H9 (cell line): ENCODE measurements around the gene PRCD. TPM values are rescaled to one million over a fixed set of nuclear protein-coding genes. Genes with fewer than 3 reads are reported as not detected.

Source experiments
- DNase-seq: peaks from one replicate; pipeline ENCODE4 v3.0.0-alpha.2; 2017
- H2AFZ ChIP-seq: one replicate; pipeline ENCODE4 v1.6.1; 2013; ENCODE audit warnings: mild to moderate bottlenecking, low read length, control low read depth, moderate library complexity
- H2AK5ac ChIP-seq: 2 replicates; pipeline ENCODE4 v1.6.1; 2013; ENCODE audit warnings: low read length, control low read depth, mixed read lengths; ENCODE audit not compliant: insufficient read length
- H2BK120ac ChIP-seq: one replicate; pipeline ENCODE4 v1.6.1; 2013; ENCODE audit warnings: low read depth, mild to moderate bottlenecking, low read length, control low read depth, inconsistent platforms; ENCODE audit not compliant: poor library complexity, severe bottlenecking
- H2BK12ac ChIP-seq: 2 replicates; pipeline ENCODE4 v1.6.1; 2013; ENCODE audit warnings: low read length, control low read depth, mixed read lengths, low read depth; ENCODE audit not compliant: insufficient read length
- H2BK15ac ChIP-seq: 2 replicates; pipeline ENCODE4 v1.6.1; 2013; ENCODE audit warnings: low read depth, low read length, control low read depth
- H2BK20ac ChIP-seq: one replicate; pipeline ENCODE4 v1.6.1; 2013; ENCODE audit warnings: low read depth, mild to moderate bottlenecking, low read length, control low read depth, inconsistent platforms; ENCODE audit not compliant: poor library complexity, severe bottlenecking
- H2BK5ac ChIP-seq: 2 replicates; pipeline ENCODE4 v1.6.1; 2013; ENCODE audit warnings: low read length, control low read depth, mixed read lengths; ENCODE audit not compliant: insufficient read length
- H3K14ac ChIP-seq: 2 replicates; pipeline ENCODE4 v1.6.1; 2013; ENCODE audit warnings: low read length, control low read depth; ENCODE audit not compliant: insufficient read depth
- H3K18ac ChIP-seq: 2 replicates; pipeline ENCODE4 v1.6.1; 2013; ENCODE audit warnings: low read depth, mild to moderate bottlenecking, mixed read lengths, low read length, control low read depth; ENCODE audit not compliant: insufficient read length
- H3K23ac ChIP-seq: 2 replicates; pipeline ENCODE4 v1.6.1; 2013; ENCODE audit warnings: low read length, control low read depth, mixed read lengths, low read depth; ENCODE audit not compliant: insufficient read length
- H3K23me2 ChIP-seq: 2 replicates; pipeline ENCODE4 v1.6.1; 2013; ENCODE audit warnings: low read depth, mild to moderate bottlenecking, mixed read lengths, low read length, control low read depth; ENCODE audit not compliant: insufficient read length, poor library complexity, severe bottlenecking
- H3K27ac ChIP-seq: 2 replicates; pipeline ENCODE4 v1.5.1; 2013; ENCODE audit warnings: low read length, control low read depth, mixed read lengths, low read depth; ENCODE audit not compliant: insufficient read length
- H3K27me3 ChIP-seq: 2 replicates; pipeline ENCODE4 v1.6.1; 2013; ENCODE audit warnings: low read length, control low read depth, inconsistent platforms; ENCODE audit not compliant: insufficient read depth
- H3K4ac ChIP-seq: 2 replicates; pipeline ENCODE4 v1.6.1; 2013; ENCODE audit warnings: low read depth, mild to moderate bottlenecking, control low read depth, inconsistent platforms, low read length, moderate library complexity
- H3K4me1 ChIP-seq: 2 replicates; pipeline ENCODE4 v1.6.1; 2013; ENCODE audit warnings: low read length, control low read depth, inconsistent platforms; ENCODE audit not compliant: insufficient read depth
- H3K4me2 ChIP-seq: 2 replicates; pipeline ENCODE4 v1.6.1; 2013; ENCODE audit warnings: low read length, control low read depth, mixed read lengths; ENCODE audit not compliant: insufficient read length, insufficient read depth
- H3K56ac ChIP-seq: 2 replicates; pipeline ENCODE4 v1.6.1; 2013; ENCODE audit warnings: low read depth, mild to moderate bottlenecking, mixed read lengths, low read length, control low read depth; ENCODE audit not compliant: insufficient read length
- H3K79me1 ChIP-seq: 2 replicates; pipeline ENCODE4 v1.6.1; 2013; ENCODE audit warnings: low read depth, mild to moderate bottlenecking, moderate library complexity, low read length, control low read depth, inconsistent platforms; ENCODE audit not compliant: insufficient read depth, poor library complexity, severe bottlenecking
- H3K79me2 ChIP-seq: 2 replicates; pipeline ENCODE4 v1.6.1; 2013; ENCODE audit warnings: low read length, control low read depth, inconsistent platforms; ENCODE audit not compliant: insufficient read depth
- H3K9ac ChIP-seq: 2 replicates; pipeline ENCODE4 v1.6.1; 2013; ENCODE audit warnings: low read length, control low read depth, mixed read lengths; ENCODE audit not compliant: insufficient read length; ENCODE audit errors: extremely low read depth
- H3K9me3 ChIP-seq: one replicate; pipeline ENCODE4 v1.6.1; 2013; ENCODE audit warnings: low read depth, low read length, inconsistent platforms; ENCODE audit not compliant: control insufficient read depth
- H3T11ph ChIP-seq: one replicate; pipeline ENCODE4 v1.6.1; 2013; ENCODE audit warnings: mild to moderate bottlenecking, low read length, control low read depth, inconsistent platforms
- H4K20me1 ChIP-seq: one replicate; pipeline ENCODE4 v1.6.1; 2013; ENCODE audit not compliant: control insufficient read depth, insufficient read length, insufficient read depth
- H4K5ac ChIP-seq: 2 replicates; pipeline ENCODE4 v1.6.1; 2013; ENCODE audit warnings: low read depth, mild to moderate bottlenecking, mixed read lengths, low read length, control low read depth; ENCODE audit not compliant: insufficient read length
- H4K8ac ChIP-seq: replicated peaks from 2 replicates; pipeline ENCODE4 v1.6.1; 2013; ENCODE audit warnings: low read length, control low read depth, mixed read lengths, low read depth; ENCODE audit not compliant: insufficient read length
- H4K91ac ChIP-seq: 2 replicates; pipeline ENCODE4 v1.6.1; 2013; ENCODE audit warnings: low read depth, mild to moderate bottlenecking, moderate library complexity, mixed read lengths, low read length, control low read depth; ENCODE audit not compliant: insufficient read length
- H3K27ac Mint-ChIP-seq, 3 experiments: 2 replicates in 2 of 3; 3 replicates in 1 of 3; pipeline ENCODE4 v1.8.0; 2020 to 2021; ENCODE audit warnings: mixed read lengths in 3 of 3, mild to moderate bottlenecking in 1 of 3, moderate library complexity in 1 of 3
- H3K27me3 Mint-ChIP-seq: 2 replicates; pipeline ENCODE4 v1.8.0; 2021; ENCODE audit warnings: low read depth, mild to moderate bottlenecking, moderate library complexity, mixed read lengths
- H3K36me3 Mint-ChIP-seq, 3 experiments: 2 replicates in 2 of 3; 3 replicates in 1 of 3; pipeline ENCODE4 v1.8.0; 2020 to 2021; ENCODE audit warnings: low read depth in 3 of 3, mixed read lengths in 3 of 3; ENCODE audit not compliant: insufficient read depth in 1 of 3
- H3K4me1 Mint-ChIP-seq, 2 experiments: 2 replicates each; pipeline ENCODE4 v1.8.0; 2020; ENCODE audit warnings: mixed read lengths in 2 of 2
- H3K4me3 Mint-ChIP-seq, 2 experiments: 2 replicates in 1 of 2; 3 replicates in 1 of 2; pipeline ENCODE4 v1.8.0; 2020 to 2021; ENCODE audit warnings: mild to moderate bottlenecking in 2 of 2, mixed read lengths in 2 of 2, moderate library complexity in 1 of 2
- H3K9me3 Mint-ChIP-seq, 2 experiments: 2 replicates in 1 of 2; 3 replicates in 1 of 2; pipeline ENCODE4 v1.8.0; 2020; ENCODE audit warnings: mild to moderate bottlenecking in 2 of 2, mixed read lengths in 2 of 2, moderate library complexity in 1 of 2
- CTCF ChIP-seq: fragments of 200-600 bp; sonication (generic); conservative IDR thresholded peaks from 3 replicates; pipeline ENCODE4 v1.8.0; 2021; ENCODE audit warnings: antibody characterized with exemption, mild to moderate bottlenecking
- WGBS: extraction: QIAGEN DNeasy Blood & Tissue Kit; methylation state at CpG from one replicate; pipeline ENCODE4 v1.1.7; 2013; ENCODE audit warnings: missing lambda C conversion rate, low lambda C conversion rate, mixed read lengths; ENCODE audit not compliant: insufficient read length; ENCODE audit errors: extremely low coverage; 5-methylcytosine and 5-hydroxymethylcytosine counted together
- total RNA-seq: library from RNA; stranded (reverse); gene quantifications from 2 replicates; pipeline ENCODE4 v1.2.1, GENCODE V29; 2021

The PRCD gene
- total RNA-seq, 1 experiment from 2014 or later: 0.46 TPM

- H4K8ac ChIP-seq: no peak overlapping the region
- H2BK120ac ChIP-seq: no peak overlapping the region
- H2AFZ ChIP-seq: no peak overlapping the region
- H3K56ac ChIP-seq: no peak overlapping the region
- no peaks in the 10 kb centered on the region for H3K79me2 ChIP-seq
- no peak for TF ChIP-seq CTCF
- no peak overlapping the region for H3K18ac ChIP-seq
- no peak overlapping the region for H3K4ac ChIP-seq
- H3K27ac ChIP-seq: no peak overlapping the region
- no peaks in the 10 kb centered on the region for H3K9me3 ChIP-seq
- H3K4me2 ChIP-seq: no peak overlapping the region
- H2AK5ac ChIP-seq: no peak overlapping the region
- Mint-ChIP-seq H3K36me3 (no peaks in the 10 kb centered on the region; a peak in 2 of 7 replicates), H3K27ac (no peak overlapping the region), H3K27me3 (peaks cover 7% of the 10 kb centered on the region), H3K4me1 (peaks cover 46 to 63% of the 10 kb centered on the region in 2 experiments), H3K4me3 (no peak overlapping the region), H3K9me3 (no peaks in the 10 kb centered on the region; a peak in 1 of 5 replicates)
- no peak overlapping the region for H2BK20ac ChIP-seq
- no peaks in the 10 kb centered on the region for H4K20me1 ChIP-seq
- H3K23me2 ChIP-seq: peaks cover 9% of the 10 kb centered on the region
- no peak overlapping the region for H4K91ac ChIP-seq
- H3K4me1 ChIP-seq: peaks cover under 1% of the 10 kb centered on the region; the same call in 1 of the 2 replicates
- H3T11ph ChIP-seq: no peak overlapping the region
- H3K79me1 ChIP-seq: no peaks in the 10 kb centered on the region
- no peak overlapping the region for H3K9ac ChIP-seq
- no CpG with 5 or more reads among the region's 6 CpGs for WGBS
- no peaks in the 10 kb centered on the region for H3K27me3 ChIP-seq
- no peak overlapping the region for H4K5ac ChIP-seq
- H3K23ac ChIP-seq: no peak overlapping the region
- DNase-seq: no peak
- H2BK5ac ChIP-seq: no peak overlapping the region
- no peak overlapping the region for H2BK12ac ChIP-seq
- H3K14ac ChIP-seq: no peak overlapping the region
- no peak overlapping the region for H2BK15ac ChIP-seq
These were observed 43.4 kb upstream of the PRCD start for GRCh38 chr17:76496464-76496863.
